Measurements from ENCODE around the gene NRSN2.

NRSN2 gene

DNA sequence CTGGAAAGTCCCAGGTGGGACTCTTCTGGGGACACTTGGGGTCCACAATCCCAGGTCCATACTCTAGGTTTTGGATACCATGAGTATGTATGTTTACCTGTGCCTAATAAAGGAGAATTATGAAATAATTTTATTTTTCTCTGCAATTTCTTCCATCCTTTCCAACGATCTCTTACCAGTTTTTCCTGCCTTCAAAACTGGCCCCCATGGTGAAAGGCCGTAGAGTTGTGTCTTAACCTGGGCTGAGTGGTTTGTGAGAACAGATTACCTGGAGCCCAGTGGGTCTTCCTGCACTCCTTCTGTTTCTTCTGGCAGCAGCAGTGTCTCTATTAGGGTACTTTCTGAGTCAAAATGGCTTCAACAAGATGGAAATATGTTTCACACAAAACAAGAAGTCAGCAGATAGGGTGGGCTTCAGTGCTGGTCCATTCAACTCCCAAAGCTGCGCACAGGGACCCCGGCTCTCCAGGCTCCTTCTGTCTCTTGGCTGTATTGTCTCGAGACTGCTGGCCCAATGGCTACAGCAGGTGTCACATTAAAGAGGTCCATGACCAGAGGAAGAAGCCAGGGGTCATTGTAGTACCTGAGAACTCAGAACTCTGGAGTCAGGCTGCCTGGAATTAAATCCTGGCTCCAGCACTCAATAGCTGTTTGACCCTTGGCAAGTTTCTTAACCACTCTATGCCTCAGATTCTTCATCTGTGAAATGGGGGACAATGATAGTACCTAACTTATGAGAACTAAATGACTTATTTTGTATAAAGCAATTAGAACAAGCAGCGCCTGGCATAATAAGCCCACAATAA, 50.7 kb downstream of the NRSN2 start:
- DNase-seq (ENCODE audit: low read depth, low spot score), result no peak

DNA sequence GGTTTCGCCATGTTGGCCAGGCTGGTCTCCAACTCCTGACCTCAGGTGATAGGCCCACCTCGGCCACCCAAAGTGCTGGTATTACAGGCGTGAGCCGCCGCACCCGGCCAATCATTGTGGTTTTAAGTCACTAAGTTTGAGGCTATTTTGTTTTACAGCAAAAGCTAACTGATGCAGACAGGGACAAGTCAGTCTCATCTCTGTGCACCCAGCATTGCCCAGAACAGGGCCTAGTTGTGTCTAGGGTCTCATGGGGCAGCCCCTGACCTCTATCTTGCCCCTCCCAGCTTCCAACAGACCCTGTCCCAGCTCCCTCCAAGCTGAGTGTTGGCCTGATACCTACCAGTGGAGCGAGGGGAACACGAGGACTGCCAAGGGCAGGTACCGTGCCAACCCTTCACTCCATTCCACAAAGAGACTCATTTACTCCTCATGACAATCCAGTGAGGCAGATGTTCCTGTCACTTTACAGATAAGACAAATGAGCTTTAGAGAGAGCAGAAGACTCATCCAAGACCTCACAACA, 52.3 kb downstream of the NRSN2 start:
- no peak for DNase-seq (ENCODE audit: low read depth, low spot score)

GRCh38 chr20:400128-400453, 53.2 kb downstream of the NRSN2 start:
- DNase-seq (ENCODE audit: low read depth, low spot score), result no peak

DNA sequence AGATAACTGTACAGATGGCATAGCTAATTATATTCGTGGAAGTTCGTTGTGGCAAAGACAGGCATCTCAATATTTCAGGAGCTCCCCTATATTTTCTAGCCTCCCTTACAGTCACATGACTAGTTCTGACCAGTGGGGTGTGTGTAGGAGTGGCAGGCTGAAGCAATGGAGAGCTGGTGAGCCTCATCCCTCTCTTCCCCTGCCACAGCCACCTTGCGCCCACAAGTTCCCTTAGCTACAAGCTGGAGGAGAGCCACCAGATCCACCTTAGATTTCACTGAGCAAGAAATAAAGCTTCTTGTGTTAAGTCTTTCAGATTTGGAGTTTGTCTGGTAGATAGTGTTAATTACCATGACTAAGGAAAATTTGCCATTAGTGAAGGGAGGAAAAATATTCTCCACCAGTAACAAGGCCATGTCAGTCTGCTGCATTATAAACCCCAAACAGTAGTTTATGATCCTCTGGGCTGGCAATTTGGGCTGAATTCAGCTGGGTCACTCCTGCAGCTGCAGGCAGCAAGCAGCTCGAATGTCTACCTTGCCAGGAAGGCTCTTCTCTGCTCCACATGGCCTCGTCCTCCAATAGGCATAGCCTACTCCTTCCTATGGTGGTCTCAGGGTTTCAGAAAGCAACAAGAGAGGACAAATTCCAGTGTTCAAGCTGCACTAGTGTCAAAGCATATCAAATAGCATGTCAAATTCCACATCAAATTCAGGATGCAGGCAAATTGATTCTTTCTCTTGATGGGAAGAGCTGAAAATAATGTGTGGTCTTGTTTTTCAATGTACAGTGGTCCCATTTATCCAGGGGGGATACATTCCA, 53.8 kb downstream of the NRSN2 start:
- no peak for DNase-seq (ENCODE audit: low read depth, low spot score)

DNA sequence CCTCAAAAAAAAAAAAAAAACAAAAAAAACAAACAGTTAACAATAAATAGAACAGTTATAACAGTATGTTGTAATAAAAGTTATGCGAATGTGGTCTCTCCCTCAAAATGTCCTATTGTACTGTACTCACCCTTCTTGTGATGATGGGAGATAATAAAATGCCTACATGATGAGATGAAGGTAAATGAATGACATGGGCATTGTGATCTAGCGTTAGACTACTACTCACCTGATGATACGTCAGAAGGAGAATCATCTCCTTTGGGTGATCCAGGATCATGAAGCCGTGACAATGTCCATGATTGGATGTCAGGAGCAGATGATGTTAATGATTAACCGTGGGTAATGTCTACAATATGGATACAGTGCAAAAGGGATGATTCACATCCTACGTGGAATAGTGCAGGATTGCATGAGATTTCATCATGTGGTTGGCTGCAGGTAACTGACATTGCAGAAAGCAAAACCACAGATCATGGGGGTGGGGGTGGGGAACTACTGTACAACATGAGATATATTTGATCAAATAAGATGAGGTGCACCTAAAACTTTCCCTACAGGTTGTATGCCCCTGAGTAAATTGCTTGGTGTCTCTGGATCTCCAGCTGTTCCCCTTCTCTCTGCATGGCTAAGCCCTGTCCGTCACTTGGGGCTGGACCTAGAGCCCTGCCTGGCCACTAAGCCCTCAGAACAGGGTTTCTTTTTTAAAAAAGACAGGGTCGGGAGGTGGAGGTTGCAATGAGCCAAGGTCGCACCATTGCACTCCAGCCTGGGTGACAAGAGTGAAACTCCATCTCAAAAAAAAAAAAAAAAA, 55.0 kb downstream of the NRSN2 start:
- DNase-seq (ENCODE audit: low read depth, low spot score), result no peak

- no peak for DNase-seq (ENCODE audit: low read depth, low spot score)
Measured at GRCh38 chr20:402496-402885, 55.6 kb downstream of the NRSN2 start.

DNA sequence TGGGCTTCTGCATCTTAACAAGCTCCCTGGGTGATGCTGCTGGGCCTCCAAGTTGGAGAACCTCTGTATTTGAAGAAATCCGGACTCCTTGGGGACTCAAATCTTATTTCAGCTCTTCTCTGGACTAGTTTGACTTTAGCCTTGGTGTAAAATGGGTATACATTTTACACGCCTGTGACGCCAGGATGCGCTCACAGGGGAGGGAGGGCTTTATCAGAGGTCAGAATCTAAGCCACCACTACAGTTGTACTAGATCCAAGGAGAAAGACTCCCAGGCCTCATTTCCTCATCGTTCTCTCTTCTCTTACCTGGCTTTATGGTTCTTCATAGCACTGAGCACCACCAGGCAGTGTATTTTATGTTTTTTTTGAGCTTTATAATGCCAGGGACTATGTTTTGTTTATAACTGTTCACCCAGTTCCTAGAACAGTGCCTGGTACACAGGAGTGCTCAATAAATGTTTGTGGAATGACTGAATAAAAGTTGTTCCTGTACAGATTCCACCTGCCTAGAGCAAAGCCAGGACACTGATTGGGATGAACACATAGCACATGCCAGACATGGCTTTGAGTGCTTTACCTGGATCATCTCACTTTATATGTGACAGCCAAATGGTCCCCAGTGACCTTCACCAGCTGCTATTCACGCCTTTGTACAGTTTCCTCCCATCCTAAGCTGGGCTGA, 56.1 kb downstream of the NRSN2 start:
- DNase-seq (ENCODE audit: low read depth, low spot score), result no peak

GRCh38 chr20:403582-403957, 56.7 kb downstream of the NRSN2 start:
- no peak for DNase-seq (ENCODE audit: low read depth, low spot score)

- no peak for DNase-seq (ENCODE audit: low read depth, low spot score)
Measured at GRCh38 chr20:404088-404487, 57.2 kb downstream of the NRSN2 start.

All from astrocyte of the hippocampus (primary cell).